K562 (cell line): ENCODE data around the gene DPYSL4.

Source experiments
- ELF2 ChIP-seq: fragments of 250-450 bp; sonication (Bioruptor Pico); IDR thresholded peaks from 2 replicates; pipeline ENCODE4 v1.5.0; 2021; ENCODE audit warnings: mild to moderate bottlenecking
- NCOA2 ChIP-seq, 2 experiments: fragments of 450-650 bp; IDR thresholded peaks; 2 replicates each; pipeline ENCODE4 v1.6.1; 2018; ENCODE audit warnings: mild to moderate bottlenecking in 2 of 2, moderate library complexity in 1 of 2; ENCODE audit not compliant: partially characterized antibody in 2 of 2
- RNF2 ChIP-seq: sonication (generic); IDR thresholded peaks from 2 replicates; pipeline ENCODE4 v1.6.1; 2016
- TF ChIP-seq, protein P1 (sequence below), 3 experiments: IDR thresholded peaks in 2 of 3; conservative IDR thresholded peaks in 1 of 3; 2 replicates each; pipeline ENCODE4 v1.5.1; 2011 to 2012; ENCODE audit warnings: low read length in 3 of 3, mild to moderate bottlenecking in 3 of 3, control low read depth in 2 of 3, improper control_type of control experiment in 1 of 3, inconsistent platforms in 1 of 3, low read depth in 1 of 3, mixed read lengths in 1 of 3, moderate library complexity in 1 of 3; ENCODE audit not compliant: insufficient read depth in 2 of 3
- TF ChIP-seq, protein P2 (sequence below): sonication (generic); formaldehyde crosslinking; IDR thresholded peaks from 2 replicates; pipeline ENCODE4 v1.8.1; 2022; ENCODE audit warnings: missing genetic modification reagents

DNA sequence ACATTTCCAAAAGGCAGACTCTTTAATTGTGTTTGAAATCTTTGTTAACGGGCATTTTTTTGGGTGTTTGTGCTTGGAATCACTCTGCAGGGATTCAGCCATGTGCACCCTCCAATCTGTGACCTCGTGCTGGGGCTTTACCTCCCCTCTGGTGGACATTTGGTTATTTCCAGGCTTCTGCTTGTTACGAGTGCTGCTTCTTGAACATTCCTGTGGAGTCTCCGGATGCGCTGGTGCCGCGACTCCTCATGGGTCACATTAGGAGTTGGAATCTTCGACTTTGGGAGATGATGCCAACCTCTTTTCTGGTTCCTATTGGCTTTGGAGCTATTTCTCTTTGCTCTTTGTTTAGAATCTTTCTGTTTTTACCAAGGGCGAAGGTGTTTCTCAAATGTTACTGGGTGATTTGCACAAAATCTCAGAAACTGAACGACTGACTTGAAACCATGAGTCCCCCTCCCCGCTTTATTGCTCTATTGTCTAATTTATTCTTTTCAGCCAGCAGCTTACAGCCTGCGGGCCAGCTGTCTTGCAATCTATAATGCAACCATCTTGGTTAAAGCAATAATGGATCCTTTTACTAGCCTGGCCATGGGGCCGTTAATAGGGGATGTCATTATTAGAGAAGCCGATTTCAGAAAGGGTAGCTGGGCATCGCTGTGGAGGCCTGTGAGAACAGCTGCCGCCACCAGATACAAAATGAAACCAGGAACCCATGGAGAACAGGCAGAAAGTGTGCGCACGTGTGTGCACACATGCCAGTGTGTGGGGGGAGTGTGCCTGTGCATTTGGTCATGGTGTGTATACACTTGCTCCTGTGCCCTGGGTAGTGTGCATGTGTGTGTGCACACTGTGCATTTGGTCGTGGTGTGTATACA lies 9.9 kb upstream of the DPYSL4 start:
- TF ChIP-seq ELF2 (CRISPR knock-in tag) (no peak), RNF2 (no peak), NCOA2 (IDR thresholded peaks at IDR 0.05; ENCODE audit: partially characterized antibody in 2 of 2) (no peak)
- TF ChIP-seq, protein P1, sequence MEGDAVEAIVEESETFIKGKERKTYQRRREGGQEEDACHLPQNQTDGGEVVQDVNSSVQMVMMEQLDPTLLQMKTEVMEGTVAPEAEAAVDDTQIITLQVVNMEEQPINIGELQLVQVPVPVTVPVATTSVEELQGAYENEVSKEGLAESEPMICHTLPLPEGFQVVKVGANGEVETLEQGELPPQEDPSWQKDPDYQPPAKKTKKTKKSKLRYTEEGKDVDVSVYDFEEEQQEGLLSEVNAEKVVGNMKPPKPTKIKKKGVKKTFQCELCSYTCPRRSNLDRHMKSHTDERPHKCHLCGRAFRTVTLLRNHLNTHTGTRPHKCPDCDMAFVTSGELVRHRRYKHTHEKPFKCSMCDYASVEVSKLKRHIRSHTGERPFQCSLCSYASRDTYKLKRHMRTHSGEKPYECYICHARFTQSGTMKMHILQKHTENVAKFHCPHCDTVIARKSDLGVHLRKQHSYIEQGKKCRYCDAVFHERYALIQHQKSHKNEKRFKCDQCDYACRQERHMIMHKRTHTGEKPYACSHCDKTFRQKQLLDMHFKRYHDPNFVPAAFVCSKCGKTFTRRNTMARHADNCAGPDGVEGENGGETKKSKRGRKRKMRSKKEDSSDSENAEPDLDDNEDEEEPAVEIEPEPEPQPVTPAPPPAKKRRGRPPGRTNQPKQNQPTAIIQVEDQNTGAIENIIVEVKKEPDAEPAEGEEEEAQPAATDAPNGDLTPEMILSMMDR (IDR thresholded peaks at IDR 0.05 in 2 of 3, conservative IDR thresholded peaks at IDR 0.05 in 1 of 3; ENCODE audit: insufficient read depth in 2 of 3, low read depth in 1 of 3, low read length in 3 of 3): no peak
- TF ChIP-seq, protein P2, sequence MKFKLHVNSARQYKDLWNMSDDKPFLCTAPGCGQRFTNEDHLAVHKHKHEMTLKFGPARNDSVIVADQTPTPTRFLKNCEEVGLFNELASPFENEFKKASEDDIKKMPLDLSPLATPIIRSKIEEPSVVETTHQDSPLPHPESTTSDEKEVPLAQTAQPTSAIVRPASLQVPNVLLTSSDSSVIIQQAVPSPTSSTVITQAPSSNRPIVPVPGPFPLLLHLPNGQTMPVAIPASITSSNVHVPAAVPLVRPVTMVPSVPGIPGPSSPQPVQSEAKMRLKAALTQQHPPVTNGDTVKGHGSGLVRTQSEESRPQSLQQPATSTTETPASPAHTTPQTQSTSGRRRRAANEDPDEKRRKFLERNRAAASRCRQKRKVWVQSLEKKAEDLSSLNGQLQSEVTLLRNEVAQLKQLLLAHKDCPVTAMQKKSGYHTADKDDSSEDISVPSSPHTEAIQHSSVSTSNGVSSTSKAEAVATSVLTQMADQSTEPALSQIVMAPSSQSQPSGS: no peak
